AG09309 (cell line): ENCODE data around the gene UCHL3.
A peak's percentile ranks its signal among the peaks of the same experiment; 100 is the strongest.

Experiments used
- DNase-seq: peaks from one replicate; pipeline ENCODE4 v3.0.0-alpha.2; 2010; ENCODE audit warnings: low read depth
- H3K4me3 ChIP-seq: 2 replicates; pipeline ENCODE4 v1.5.1; 2011; ENCODE audit warnings: mild to moderate bottlenecking, low read depth, low read length, moderate library complexity; ENCODE audit not compliant: control insufficient read depth
- TF ChIP-seq, protein P1 (sequence below): IDR thresholded peaks from 2 replicates; pipeline ENCODE4 v1.5.1; 2011; ENCODE audit warnings: mild to moderate bottlenecking, low read depth, low read length, inconsistent platforms; ENCODE audit not compliant: insufficient read depth, control insufficient read depth; ENCODE audit errors: missing control alignments

UCHL3 gene

DNA sequence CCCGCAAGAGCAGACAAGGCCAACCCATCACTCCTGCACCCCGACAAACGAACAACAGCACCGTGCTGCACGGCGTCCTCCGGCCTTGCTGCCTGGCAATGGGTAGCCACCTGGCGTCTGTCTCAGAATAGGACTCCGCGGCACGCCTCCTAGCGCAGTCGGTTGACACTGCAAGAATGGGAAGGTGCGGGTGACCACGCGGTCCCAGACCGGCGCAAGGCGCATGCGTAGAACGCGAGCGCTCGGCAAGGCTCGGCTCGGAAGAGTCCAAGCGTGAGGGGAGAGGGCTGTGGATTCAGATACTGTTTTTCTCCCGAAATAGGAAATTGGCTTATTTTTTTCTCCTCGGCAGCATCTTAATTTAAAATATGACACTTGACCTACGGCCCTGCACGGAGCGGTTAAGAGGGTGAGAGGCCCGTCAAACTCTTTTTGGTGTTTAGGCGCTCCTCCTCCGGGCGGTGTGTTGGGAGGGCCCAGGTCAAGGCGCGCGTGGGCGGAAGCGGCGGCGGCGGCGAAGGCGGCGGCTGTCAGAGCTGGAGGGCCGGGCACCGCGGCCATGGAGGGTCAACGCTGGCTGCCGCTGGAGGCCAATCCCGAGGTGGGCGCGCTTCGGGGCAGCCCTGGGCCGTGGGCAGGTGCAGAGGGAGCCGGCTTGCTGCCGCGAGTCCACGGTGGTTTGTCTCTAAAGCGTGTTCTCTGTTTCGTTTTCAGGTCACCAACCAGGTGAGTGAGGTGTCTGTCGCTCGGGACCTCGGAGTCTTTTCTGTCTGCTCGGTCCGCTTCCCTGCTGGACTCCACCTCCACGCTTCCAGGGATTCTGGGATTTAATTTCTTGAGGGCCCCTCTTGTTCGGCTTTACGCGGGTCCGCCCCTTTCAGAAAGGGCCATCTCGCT is at the start of gene UCHL3:
Gene UCHL3, plus strand, starts transcription at position 530 of the 897 bp plus-strand sequence. Its CDS starts 30 bp downstream, at position 560.
- DNase-seq = peak; percentile 73
- TF ChIP-seq, protein P1, sequence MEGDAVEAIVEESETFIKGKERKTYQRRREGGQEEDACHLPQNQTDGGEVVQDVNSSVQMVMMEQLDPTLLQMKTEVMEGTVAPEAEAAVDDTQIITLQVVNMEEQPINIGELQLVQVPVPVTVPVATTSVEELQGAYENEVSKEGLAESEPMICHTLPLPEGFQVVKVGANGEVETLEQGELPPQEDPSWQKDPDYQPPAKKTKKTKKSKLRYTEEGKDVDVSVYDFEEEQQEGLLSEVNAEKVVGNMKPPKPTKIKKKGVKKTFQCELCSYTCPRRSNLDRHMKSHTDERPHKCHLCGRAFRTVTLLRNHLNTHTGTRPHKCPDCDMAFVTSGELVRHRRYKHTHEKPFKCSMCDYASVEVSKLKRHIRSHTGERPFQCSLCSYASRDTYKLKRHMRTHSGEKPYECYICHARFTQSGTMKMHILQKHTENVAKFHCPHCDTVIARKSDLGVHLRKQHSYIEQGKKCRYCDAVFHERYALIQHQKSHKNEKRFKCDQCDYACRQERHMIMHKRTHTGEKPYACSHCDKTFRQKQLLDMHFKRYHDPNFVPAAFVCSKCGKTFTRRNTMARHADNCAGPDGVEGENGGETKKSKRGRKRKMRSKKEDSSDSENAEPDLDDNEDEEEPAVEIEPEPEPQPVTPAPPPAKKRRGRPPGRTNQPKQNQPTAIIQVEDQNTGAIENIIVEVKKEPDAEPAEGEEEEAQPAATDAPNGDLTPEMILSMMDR = peak; percentile 93
- H3K4me3 ChIP-seq = peak within 1 kb of the TSS; percentile 67

DNA sequence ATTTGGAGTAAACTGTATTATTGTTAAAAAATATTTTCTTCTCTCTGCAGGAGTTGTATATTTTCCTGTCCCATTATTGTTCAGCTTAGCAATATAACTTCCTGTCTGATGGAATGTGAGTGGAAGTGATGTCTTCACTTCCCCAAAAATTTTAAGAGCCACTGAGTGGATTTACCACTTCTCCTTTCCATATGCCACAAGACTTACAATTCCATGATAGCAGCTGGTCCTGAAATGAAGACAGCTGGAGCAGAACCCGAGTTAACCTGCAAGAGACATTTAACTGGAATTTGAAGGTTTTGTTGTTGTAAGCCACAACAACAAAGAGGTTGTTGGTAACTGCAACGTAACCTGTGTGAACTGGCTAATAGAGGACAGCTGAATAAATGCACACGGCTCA is 44.3 kb upstream of the UCHL3 start:
- no peak for DNase-seq
- TF ChIP-seq, protein P1 = no peak
- H3K4me3 ChIP-seq = no peak overlapping the region

DNA sequence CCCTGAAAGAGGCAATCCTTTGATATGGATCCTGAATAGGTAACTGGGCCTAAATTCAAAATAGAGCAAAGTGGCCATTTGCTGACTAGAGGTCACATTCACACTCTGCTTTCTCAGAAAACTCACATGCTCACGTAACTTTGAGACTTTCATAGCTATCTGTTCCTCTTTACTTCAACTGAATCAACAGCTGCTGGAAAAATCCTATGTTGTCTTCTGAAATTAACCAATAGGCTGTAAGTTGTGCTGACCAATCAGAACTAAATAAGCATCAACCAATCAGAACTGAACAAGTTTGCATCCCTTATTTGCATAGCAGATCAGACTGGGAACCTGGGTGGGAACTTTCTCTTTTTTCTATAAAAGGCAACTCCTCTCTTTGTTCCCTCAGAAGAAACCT is 43.6 kb upstream of the UCHL3 start:
- TF ChIP-seq, protein P1 = no peak
- no peak for DNase-seq

DNA sequence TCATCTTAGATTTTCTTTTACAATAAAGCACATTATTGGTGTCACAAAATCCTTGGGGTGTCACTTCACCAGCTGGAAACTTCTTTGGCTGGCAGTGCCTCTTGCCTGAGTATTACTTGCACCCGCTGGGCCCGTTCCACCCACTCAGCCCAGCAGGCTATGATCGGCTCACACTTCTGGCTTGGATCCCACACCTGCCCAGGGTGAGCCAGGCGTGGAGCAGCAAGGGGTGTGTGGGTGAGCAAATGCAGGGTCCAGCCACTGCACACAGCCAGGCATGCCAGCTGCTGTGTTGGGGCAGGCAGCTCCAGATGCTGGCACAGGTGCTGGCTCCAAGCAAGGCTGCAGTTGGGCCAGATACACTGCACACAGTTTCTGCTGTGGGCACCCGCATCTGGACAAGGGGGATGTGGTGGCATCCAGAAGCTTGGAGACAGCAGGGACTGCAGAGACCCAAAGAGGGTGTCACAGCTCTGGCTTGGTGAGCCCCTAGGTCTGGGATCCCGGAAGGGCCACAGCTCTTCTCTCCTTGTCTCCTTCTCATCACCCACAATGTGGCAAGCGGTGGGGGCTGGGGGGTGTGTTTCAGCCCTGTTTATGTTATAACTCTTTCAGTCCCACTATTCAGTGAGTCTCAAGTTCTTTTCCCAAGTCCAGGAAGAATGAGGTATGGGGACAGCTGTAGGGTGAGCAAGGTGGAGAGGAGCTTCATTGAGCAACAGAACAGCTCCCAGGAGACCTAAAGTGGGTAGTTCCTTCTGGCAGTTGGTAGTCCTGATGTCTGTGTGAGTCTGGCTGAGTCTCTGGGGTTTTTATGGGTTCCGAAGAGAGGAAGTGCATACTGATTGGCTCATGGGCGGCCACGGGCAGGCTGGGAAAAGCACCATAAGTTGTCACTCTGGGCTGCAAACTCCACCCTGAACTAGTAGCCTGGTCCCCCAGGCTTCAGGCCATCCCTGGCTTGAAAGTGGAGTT is 42.3 kb upstream of the UCHL3 start:
- H3K4me3 ChIP-seq = no peak overlapping the region
- TF ChIP-seq, protein P1 = no peak
- no peak for DNase-seq

More for the DNA sequence above, 43.6 kb upstream of the UCHL3 start:
- H3K4me3 ChIP-seq = no peak overlapping the region

DNA sequence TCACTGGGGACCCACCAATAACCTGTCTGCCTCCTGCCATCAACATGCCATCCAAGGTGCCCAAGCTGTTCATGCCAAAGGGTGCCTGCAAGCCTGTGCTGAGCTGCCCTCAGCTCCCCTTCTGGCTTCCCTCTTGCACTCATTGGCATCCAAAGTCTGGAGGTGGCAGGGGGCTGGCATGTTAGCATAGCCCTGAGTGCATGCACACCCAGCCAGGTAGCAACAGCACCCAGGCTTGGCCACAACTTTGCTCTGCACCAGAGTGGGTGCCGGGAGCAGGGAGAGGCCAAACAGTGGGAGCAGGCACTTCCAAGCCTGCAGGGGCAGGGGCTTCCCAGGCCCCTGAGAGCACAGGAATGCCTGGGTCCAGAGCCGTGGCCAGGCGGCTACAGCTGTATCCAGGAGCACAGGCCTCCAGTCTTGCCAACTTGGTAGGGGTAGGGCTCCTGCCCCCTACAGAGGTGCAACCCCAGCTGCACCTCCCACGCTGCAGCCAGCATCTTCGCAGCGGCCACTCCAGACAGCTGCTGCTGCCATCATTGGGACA is 41.5 kb upstream of the UCHL3 start:
- no peak for DNase-seq
- H3K4me3 ChIP-seq = no peak overlapping the region
- TF ChIP-seq, protein P1 = no peak

DNA sequence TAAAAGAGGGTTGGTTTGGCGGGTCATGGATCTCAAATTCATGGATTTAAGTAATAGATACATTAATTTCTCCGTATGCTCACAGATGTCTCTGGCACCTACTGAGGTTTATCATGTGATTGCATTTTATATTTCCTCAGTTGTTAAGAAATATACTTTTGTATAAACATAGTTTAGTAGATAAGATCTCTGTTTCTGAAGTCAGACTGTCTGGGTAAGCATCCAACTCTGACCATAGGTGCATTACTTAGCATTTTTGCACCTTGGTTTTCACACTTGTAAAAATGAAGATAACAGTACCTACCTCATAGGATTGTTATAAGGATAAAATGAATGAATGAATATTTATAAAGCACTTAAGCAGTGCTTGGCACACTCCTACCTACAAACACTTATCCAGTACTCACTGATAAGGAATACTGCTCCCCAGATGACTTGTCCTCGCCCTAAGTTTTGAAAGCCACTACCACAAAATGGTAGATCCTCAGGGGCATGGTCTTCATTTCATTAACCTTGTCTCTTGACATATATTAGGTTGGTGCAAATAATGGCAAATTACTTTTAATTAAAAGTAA is 38.5 kb upstream of the UCHL3 start:
- H3K4me3 ChIP-seq = no peak overlapping the region

More for the DNA sequence above, 38.5 kb upstream of the UCHL3 start:
- TF ChIP-seq, protein P1 = no peak
- no peak for DNase-seq
